Measurements from ENCODE around the gene B3GNT2.

Gene B3GNT2

GRCh38 chr2:62206024-62206423, 10.1 kb downstream of the B3GNT2 start:
- no peak for DNase-seq

- DNase-seq = no peak
Observed at GRCh38 chr2:62207491-62207890, 11.6 kb downstream of the B3GNT2 start.

DNA sequence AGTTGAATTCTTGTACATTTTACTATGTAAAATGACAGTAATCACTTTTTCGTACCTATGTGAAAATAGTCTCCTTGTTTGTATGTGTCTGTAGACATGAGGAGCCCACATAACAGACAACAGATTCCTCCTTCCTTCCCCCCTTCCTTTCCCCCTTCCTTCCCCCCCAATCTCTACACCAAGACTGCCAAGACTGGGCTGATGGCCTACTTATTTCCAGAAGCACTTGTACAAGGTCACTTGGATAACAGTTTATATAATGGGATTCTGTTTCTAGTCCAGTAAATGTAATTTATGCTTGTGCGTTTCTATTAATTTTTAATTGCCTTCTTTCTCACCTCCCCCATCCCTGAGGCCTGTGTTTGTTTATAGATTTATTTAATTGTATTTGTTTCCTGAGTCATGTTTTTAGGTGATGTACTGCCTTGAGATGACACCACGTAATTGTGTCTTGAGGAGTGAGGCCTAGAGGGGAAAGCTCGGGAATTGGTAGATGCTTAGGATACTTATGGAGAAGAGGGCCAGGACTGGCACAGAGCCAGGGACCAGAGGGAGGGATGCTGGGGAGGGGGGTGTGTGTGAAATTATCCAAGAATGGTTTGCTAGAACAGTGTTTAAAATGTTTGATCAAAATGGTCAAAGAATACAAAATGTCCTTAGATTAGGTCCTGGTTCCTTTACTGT, 12.3 kb downstream of the B3GNT2 start:
- no peak for DNase-seq

DNA sequence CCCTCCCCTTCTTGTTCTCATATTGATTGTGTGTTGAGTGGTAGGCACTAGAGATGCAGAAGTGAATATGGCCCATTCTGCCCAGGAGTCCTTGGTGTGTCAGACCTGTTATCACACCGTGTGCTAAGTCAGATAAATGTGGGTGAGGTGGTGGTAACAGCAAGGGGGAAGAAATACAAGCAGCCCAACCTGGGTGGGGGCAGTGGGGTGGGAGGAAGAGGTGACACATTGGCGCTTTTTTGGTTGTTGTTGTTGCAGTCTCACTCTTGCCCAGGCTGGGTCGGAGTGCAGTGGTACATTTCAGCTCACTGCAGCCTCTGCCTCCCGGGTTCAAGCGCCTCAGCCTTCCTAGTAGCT, 12.8 kb downstream of the B3GNT2 start:
- DNase-seq = no peak

GRCh38 chr2:62209427-62209991, 13.6 kb downstream of the B3GNT2 start:
- no peak for DNase-seq

GRCh38 chr2:62215306-62216064, 19.6 kb downstream of the B3GNT2 start:
- no peak for DNase-seq

DNA sequence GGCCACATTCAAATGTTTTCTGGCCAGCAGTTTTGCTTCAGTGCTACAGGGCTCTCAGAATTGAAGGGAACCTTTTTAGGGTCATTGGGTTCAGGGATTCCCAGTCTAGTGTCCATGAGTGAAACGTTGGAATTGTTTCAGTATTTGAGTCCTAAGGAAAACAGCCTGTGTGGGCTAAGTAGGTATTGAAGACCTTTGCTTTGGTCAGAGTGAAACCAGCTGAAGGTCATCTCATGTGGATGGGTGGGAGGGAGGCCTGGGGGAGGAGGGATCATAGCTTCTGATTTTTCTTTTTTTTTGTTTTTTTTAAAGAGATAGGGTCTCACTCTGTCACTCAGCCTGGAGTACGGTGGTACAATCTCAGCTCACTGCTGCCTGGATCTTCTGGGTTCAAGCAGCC, 20.2 kb downstream of the B3GNT2 start:
- DNase-seq = no peak

GRCh38 chr2:62216616-62217015, 20.7 kb downstream of the B3GNT2 start:
- DNase-seq = no peak

GRCh38 chr2:62217421-62217820, 21.5 kb downstream of the B3GNT2 start:
- DNase-seq = no peak

DNA sequence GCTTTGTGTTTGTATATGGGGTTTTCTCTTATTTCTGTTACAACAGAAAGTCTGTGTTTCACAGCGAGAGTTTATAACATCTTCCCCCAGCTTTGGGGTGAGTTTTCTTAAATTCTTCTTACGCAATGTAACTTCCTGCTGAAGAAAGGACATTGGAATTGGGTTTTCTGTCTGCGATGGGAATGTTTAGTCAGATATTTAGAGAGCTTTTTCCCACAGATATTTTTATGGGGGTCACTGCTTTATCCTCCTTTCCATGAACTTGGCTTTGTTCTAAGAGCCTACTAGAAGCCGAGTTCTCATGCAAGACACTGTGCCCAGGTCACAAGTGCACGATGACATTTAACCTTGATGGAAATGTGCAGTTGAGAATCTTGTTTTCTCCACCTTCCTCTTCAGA, 22.1 kb downstream of the B3GNT2 start:
- no peak for DNase-seq

- DNase-seq = no peak
Observed at GRCh38 chr2:62219407-62220159, 23.7 kb downstream of the B3GNT2 start.

DNA sequence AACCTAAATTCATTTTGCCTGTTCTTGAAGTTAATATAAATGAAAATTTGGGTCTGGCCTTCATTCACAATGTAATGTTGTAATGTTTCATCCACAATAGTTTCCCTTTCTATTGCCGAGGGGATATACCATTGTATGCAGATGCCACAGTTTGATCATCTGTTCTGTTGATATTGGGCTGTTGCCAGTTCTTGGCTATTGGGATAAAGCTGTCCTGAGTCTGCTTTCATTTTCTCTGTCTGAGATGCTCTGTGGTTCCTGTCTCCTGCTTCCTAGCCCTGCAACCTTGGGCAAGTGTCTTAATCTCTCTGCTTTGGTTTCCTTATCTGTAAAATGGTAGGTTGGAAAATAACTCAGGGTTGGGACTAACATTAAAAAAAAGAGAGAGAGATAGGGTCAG, 25.2 kb downstream of the B3GNT2 start:
- no peak for DNase-seq

GRCh38 chr2:62222171-62222570, 26.3 kb downstream of the B3GNT2 start:
- no peak for DNase-seq

DNA sequence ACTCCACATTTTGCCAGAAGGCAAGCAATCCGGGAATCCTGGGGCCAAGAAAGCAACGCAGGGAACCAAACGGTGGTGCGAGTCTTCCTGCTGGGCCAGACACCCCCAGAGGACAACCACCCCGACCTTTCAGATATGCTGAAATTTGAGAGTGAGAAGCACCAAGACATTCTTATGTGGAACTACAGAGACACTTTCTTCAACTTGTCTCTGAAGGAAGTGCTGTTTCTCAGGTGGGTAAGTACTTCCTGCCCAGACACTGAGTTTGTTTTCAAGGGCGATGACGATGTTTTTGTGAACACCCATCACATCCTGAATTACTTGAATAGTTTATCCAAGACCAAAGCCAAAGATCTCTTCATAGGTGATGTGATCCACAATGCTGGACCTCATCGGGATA, 26.8 kb downstream of the B3GNT2 start:
- no peak for DNase-seq

DNA sequence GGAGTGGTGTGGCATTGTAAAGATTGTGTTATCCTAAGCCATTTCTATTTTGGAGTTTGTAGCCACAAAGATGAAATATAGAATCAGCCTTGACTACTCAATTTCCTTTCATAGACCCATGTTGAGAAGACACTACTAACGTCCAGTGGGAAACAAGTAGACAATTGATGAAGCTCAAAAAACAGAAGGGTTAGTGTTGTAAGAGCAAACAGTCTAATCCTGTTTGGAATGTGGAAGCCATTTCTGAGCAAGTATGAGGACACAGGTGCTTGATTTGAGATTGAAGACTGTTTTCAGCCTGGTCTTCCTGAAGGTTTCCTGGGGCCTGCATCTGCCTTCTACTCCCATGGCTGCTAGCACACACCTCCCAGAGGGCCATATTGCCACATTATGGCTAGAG, 29.1 kb downstream of the B3GNT2 start:
- DNase-seq = no peak

DNA sequence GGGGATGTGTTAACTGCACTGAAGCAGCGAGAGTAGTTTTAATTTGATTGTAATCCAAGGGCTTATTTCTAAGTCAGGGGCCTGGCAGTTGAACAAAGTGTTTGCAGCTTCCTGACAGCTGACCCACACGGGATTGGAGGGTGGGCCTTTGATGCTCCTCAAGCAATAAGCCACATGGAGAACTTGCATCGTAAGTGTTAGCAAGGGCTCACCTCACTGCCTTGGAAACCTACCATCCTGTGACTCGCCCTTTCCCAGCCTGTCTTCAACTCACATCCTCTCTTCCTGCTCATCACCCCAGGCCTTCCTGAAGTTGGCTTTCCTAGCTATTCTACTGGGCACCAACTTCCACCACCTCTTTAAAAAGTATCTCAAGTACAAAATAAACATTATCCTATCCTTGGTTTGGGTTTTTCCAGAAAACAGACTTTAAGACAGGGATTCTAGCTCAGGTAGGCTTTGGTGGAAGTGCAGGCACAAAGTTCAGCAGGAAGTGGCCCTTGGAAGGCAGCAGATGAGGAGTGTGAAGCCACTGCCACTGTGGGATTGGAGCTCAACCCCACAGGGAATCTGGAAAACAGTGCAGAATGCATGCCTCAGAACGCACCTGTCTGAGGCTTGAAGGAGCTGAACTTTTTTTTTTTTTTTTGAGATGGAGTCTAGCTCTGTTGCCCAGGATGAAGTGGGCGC, 31.6 kb downstream of the B3GNT2 start:
- DNase-seq = no peak

GRCh38 chr2:62229082-62229605, 33.2 kb downstream of the B3GNT2 start:
- no peak for DNase-seq

DNA sequence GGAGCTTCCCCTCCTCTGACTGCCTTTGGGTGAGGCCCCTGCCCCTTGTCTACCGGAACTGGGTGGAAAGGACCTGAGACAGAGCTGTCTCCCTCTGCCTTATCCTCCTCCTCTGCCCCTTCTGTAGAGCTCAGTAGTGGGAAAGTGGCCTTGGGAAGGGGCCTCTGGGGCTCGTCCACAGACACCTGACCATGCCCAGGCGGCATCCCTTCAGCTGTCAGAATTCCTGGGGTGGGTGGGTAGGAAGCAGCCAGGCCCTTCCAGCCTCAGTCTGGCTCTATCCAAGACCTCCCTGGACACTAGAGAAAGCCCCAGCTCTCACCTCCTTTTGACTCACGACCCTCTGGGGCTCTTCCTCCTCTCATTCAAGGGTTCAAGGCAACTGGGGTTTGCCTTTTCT, 35.6 kb downstream of the B3GNT2 start:
- no peak for DNase-seq

DNA sequence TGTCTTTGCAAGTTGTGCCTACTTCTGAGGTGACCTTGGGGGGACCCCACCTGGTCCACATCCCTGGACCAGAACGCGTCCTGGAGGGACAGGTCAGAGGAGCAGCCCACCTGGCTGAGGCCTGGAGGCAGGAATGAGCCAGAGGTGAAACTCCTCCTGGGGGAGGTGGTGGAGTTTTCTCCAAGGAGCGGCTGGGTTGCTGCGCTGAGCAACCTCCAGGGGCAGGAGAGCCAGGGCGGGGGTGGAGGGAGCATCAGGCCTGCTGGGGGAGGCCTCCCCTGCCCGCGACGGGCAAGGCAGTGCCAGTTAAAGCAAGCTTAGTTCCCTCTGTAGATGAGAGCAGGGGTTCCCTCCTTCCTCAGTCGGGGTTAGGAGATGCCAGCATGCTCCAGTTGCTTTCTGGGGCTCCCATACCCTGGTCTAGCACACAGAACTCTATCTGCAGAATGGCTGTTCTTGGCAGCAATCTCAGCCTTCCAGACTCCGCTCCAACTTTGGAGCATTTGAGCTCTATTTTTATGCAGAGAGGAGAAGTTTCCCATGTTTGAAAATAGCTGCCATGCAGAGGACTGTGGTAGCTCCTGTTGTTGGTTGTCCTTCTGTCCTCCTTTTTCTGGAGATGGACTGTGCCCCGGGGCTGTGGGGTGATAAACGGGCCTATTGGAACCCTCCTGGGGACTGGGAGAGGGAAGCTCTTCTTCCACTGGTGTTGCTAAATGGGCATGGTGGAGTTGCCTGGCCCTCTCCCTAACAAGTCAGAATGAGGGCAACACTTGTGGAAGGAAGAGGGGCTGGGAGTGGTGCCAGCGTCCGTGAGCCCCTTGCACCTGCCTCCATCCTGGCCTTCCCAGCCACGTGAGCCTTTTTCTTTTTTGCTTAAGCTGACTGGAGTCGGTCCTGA, 39.1 kb downstream of the B3GNT2 start:
- DNase-seq = no peak

DNA sequence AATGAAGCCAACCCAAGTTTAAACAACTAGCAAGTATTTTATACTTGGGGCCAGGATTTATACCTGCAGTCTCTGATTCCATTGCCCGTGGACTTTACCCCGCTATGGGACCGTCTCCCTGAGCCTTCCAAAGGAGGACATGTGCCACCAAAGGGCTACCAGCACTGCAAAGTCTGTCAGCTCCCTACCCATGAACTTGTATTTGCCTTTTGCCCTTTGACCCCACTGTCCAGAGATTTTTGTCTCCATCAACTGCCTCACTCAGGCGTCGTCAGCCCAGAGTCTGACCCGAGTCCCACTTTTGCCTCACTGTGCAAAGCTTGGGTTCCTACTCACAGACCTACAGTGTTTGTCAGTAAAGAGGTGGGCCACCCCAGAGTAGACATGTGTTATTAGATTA, 40.6 kb downstream of the B3GNT2 start:
- no peak for DNase-seq

GRCh38 chr2:62238236-62238635, 42.3 kb downstream of the B3GNT2 start:
- no peak for DNase-seq

- DNase-seq = no peak
Observed at GRCh38 chr2:62240546-62240945, 44.6 kb downstream of the B3GNT2 start.
